Stomach smooth muscle (tissue), 2 donors: ENCODE measurements around the gene EXOC1.
A peak's percentile ranks its signal among the peaks of the same experiment; 100 is the strongest.

ENCODE experiments used
- H3K27ac ChIP-seq: one replicate; pipeline ENCODE4 v1.7.0; 2013; ENCODE audit warnings: mild to moderate bottlenecking, low read length, inconsistent platforms
- H3K27me3 ChIP-seq, 2 donors: one replicate each; pipeline ENCODE4 v1.7.0; 2013; ENCODE audit warnings: low read length in 2 of 2; ENCODE audit not compliant: insufficient read depth in 2 of 2, control insufficient read depth in 1 of 2
- H3K36me3 ChIP-seq, 2 donors: one replicate each; pipeline ENCODE4 v1.7.0; 2013; ENCODE audit warnings: low read length in 2 of 2; ENCODE audit not compliant: control insufficient read depth in 2 of 2, insufficient read depth in 2 of 2
- H3K4me1 ChIP-seq: one replicate; pipeline ENCODE4 v1.7.0; 2013; ENCODE audit warnings: low read length; ENCODE audit not compliant: control insufficient read depth, insufficient read depth
- H3K4me3 ChIP-seq, 2 donors: one replicate each; pipeline ENCODE4 v1.7.0; 2013; ENCODE audit warnings: low read length in 2 of 2
- H3K9ac ChIP-seq, 2 donors: one replicate each; pipeline ENCODE4 v1.7.0; 2013; ENCODE audit warnings: low read length in 2 of 2, mild to moderate bottlenecking in 1 of 2
- H3K9me3 ChIP-seq, 2 donors: one replicate each; pipeline ENCODE4 v1.7.0; 2013; ENCODE audit warnings: low read length in 2 of 2; ENCODE audit not compliant: control insufficient read depth in 2 of 2
- donor health status: healthy.
- donor health status: Pancreatic carcinoma.

The EXOC1 gene

GRCh38 chr4:55854129-55854528 lies 681 bp downstream of the EXOC1 start:
- Histone ChIP-seq H3K4me3 (peak overlapping the region; percentile 92 to 97), H3K27me3 (peaks cover 0 to 2% of the 10 kb centered on the region in 2 donors), H3K9me3 (no peaks in the 10 kb centered on the region), H3K4me1 (no peaks in the 10 kb centered on the region), H3K9ac (peak overlapping the region; percentile 91 to 92), H3K36me3 (no peaks in the 10 kb centered on the region), H3K27ac (no peak overlapping the region)

- H3K36me3 ChIP-seq, result peaks cover 0 to 3% of the 10 kb centered on the region in 2 donors
- H3K9ac ChIP-seq, result no peak overlapping the region
- H3K27me3 ChIP-seq, result no peaks in the 10 kb centered on the region
- H3K9me3 ChIP-seq, result no peaks in the 10 kb centered on the region
- H3K27ac ChIP-seq, result no peak overlapping the region
- H3K4me1 ChIP-seq, result no peaks in the 10 kb centered on the region
- H3K4me3 ChIP-seq, result no peak overlapping the region
Observed at GRCh38 chr4:55857586-55857985, 4.1 kb downstream of the EXOC1 start.

DNA sequence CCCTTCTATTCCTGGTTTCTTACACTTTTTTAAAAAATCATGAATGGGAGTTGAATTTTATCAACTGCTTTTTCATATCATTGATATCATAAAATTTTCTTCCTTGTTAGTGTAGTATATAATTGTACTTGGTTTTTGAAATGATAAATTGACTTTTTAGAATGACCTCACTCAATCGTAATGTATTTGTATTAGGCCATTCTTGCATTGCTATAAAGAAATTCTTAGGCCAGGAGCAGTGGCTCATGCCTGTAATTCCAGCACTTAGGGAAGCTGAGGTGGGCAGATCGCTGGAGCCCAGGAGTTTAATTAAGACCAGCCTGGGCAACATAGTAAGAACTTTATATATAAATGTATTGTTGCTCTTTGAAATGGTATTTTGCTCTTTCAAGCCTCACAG lies 6.3 kb downstream of the EXOC1 start:
- H3K27me3 ChIP-seq, result no peaks in the 10 kb centered on the region
- H3K9me3 ChIP-seq, result no peaks in the 10 kb centered on the region
- no peaks in the 10 kb centered on the region for H3K4me1 ChIP-seq
- no peak overlapping the region for H3K27ac ChIP-seq
- no peak overlapping the region for H3K9ac ChIP-seq
- H3K4me3 ChIP-seq, result no peak overlapping the region
- peaks cover 4 to 6% of the 10 kb centered on the region in 2 donors for H3K36me3 ChIP-seq

DNA sequence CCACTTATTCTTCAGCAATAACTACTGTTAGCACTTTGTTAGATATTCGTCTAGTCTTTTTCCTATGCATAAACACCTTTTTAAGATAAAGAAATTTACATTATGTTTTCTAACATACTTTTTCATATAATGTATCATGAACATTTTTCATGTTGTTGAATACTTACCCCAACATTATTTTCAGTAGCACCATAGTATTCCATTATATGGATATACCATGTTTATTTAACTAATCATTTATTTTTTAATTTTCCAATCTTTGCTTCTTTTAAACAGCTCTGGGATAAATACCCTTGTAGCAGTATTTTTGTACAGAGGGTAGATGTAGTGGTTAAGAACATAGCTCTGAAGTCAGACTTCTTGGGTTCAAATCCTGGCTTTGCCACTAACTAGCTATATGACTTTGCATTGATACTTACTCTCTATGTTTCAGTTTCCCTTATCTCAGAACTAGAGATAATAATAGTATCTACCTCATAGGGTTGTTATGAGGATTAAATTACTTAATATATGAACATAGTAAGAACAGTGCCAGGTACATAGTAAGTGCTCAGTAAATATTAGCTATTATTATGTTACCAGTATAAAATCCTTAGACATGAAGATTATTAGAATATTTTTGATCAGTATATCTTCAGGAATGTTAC lies 11.3 kb downstream of the EXOC1 start:
- Histone ChIP-seq H3K27ac (no peak overlapping the region), H3K4me1 (no peaks in the 10 kb centered on the region), H3K36me3 (peaks cover 17 to 18% of the 10 kb centered on the region in 2 donors), H3K4me3 (no peak overlapping the region), H3K27me3 (no peaks in the 10 kb centered on the region), H3K9me3 (no peaks in the 10 kb centered on the region), H3K9ac (no peak overlapping the region)

GRCh38 chr4:55865228-55865806 lies 11.9 kb downstream of the EXOC1 start:
- H3K27me3 ChIP-seq, result no peaks in the 10 kb centered on the region
- no peak overlapping the region for H3K27ac ChIP-seq
- no peaks in the 10 kb centered on the region for H3K4me1 ChIP-seq
- H3K4me3 ChIP-seq, result no peak overlapping the region
- H3K9me3 ChIP-seq, result no peaks in the 10 kb centered on the region
- H3K9ac ChIP-seq, result no peak overlapping the region
- H3K36me3 ChIP-seq, result peaks cover 17 to 24% of the 10 kb centered on the region in 2 donors

- H3K4me1 ChIP-seq, result no peaks in the 10 kb centered on the region
- no peak overlapping the region for H3K27ac ChIP-seq
- no peaks in the 10 kb centered on the region for H3K9me3 ChIP-seq
- H3K9ac ChIP-seq, result no peak overlapping the region
- no peak overlapping the region for H3K4me3 ChIP-seq
- peaks cover 21 to 34% of the 10 kb centered on the region in 2 donors for H3K36me3 ChIP-seq
- no peaks in the 10 kb centered on the region for H3K27me3 ChIP-seq
Observed at GRCh38 chr4:55866290-55866907, 13.0 kb downstream of the EXOC1 start.

DNA sequence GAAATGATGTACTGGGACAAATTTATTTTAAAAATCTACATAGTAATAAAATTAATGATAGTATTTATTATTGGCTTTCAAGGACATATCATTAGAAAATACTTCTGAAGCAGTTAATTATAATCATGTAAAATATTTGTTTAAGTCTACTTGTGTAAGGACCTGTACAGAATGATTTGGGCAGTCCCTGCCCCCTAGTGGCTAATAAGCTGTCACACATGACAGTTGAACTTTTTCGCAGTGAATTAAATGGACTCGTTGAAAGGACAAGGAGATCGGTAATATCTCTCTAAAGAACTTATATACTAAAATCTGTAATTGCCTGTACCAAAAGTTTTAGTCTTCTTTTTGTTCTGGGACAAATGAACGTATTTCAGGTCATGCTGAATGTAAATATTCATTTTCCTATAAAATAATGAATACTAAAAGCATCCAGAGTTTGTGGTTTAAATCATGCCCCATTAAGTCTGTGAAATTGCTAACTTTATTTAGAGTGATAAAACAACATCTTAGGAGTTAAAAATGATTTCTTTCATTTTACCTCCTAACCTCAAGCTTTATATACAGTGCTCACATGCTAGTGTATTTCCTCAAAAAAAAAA lies 13.6 kb downstream of the EXOC1 start:
- Histone ChIP-seq H3K27me3 (no peaks in the 10 kb centered on the region), H3K9ac (no peak overlapping the region), H3K4me3 (no peak overlapping the region)

DNA sequence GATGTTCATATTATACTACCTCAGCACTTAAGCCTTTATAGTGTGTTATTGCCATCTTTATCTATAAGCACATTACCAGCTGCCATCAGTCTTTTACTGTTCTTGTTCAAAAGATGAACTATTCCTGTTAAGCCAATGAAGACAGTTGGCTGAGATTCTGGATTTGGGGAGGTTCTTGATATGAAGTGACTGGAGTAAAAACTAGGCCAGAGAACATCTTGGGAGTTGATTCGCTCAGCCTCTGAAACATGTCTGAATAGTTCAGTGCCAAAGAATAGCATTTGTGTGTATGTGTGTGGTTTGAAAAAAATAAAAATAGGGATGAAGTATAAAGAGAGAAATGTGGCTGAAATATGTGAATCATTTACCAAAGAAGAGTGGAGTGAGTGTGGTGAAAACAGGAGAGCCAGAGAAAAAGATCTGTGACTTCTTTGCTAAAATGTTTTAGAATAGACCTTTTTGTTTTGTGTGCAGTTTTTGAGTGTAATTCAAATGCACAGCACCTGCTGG lies 15.2 kb downstream of the EXOC1 start:
- no peaks in the 10 kb centered on the region for H3K9me3 ChIP-seq
- H3K9ac ChIP-seq, result no peak overlapping the region
- H3K36me3 ChIP-seq, result peaks cover 25 to 34% of the 10 kb centered on the region in 2 donors

More for the DNA sequence above, 13.6 kb downstream of the EXOC1 start:
- H3K36me3 ChIP-seq, result peaks cover 26 to 38% of the 10 kb centered on the region in 2 donors
- no peaks in the 10 kb centered on the region for H3K4me1 ChIP-seq
- H3K9me3 ChIP-seq, result no peaks in the 10 kb centered on the region
- no peak overlapping the region for H3K27ac ChIP-seq

DNA sequence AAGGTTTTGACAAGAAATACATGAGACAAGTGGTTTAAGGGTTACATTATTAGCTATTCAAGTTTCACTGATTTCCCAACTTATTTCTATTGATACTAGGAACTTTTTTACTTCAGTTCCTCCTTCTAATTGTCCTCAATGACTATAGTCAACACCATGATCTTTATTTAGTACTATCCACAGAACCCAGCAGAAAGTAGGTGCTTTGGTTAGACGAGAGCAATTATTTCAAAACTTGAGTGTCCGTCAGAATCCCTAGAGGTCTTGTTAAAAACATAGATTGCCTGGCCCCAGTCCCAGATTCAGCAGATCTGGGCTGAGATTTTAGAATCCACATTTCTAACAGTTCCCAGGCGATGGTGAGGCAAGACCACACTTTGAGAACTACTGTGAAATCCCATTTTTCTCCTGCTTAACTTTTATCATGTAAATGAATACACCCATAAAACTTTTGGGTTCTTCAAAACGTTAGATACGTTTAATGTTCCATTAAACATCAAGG lies 17.9 kb downstream of the EXOC1 start:
- Histone ChIP-seq H3K9me3 (no peaks in the 10 kb centered on the region), H3K9ac (no peak overlapping the region), H3K27ac (no peak overlapping the region), H3K27me3 (no peaks in the 10 kb centered on the region), H3K4me3 (no peak overlapping the region), H3K4me1 (no peaks in the 10 kb centered on the region), H3K36me3 (peaks cover 25 to 34% of the 10 kb centered on the region in 2 donors)

More for the DNA sequence above, 15.2 kb downstream of the EXOC1 start:
- H3K27me3 ChIP-seq, result no peaks in the 10 kb centered on the region
- no peak overlapping the region for H3K27ac ChIP-seq
- H3K4me1 ChIP-seq, result no peaks in the 10 kb centered on the region
- H3K4me3 ChIP-seq, result no peak overlapping the region

- no peak overlapping the region for H3K27ac ChIP-seq
- H3K27me3 ChIP-seq, result no peaks in the 10 kb centered on the region
- H3K4me3 ChIP-seq, result no peak overlapping the region
- no peaks in the 10 kb centered on the region for H3K4me1 ChIP-seq
- no peaks in the 10 kb centered on the region for H3K9me3 ChIP-seq
- H3K9ac ChIP-seq, result no peak overlapping the region
- peaks cover 24 to 33% of the 10 kb centered on the region in 2 donors for H3K36me3 ChIP-seq
Observed at GRCh38 chr4:55874831-55875230, 21.4 kb downstream of the EXOC1 start.
